ENCODE measurements around the gene LGALS9B. TPM values are rescaled to one million over a fixed set of nuclear protein-coding genes. Genes with fewer than 3 reads are reported as not detected.
"Not testable (repeated sequence)": the region's sequence is repeated elsewhere in the genome, so short reads cannot be mapped to it uniquely, and the experiment has no call there.

The LGALS9B gene
- total and polyA plus RNA-seq, 2 of the 8 experiments (the other 6 are each of a cell fraction or from before 2014, with no cell fraction given), result not detected

DNA sequence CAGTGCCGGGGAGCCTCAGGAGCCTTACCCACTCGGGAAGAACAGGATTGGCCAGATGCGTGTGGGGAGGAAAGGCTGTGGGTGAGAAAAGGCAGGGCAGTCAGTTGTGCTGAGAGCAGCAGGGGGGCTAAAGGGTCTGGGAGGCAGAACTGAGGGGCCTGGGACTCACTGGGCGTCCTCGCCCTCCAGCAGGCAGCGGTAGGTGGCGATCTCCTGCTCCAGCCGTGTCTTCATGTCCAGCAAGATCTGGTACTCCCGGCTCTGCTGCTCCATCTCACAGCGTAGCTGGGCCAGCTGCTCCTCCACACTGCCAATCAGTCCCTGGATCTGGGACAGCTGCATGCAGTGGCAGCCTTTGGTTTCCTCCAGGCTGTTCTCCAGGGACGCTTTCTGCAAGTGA, 34.6 kb upstream of the LGALS9B start:
- H2BK20ac ChIP-seq (ENCODE audit: low read length); H3K9me3 ChIP-seq (ENCODE audit: insufficient read depth in 2 of 2, low read depth in 1 of 2, low read length in 1 of 2); H4K20me1 ChIP-seq (replicated peaks in 1 of 2; ENCODE audit: control insufficient read depth in 1 of 2, insufficient read depth in 2 of 2, low read length in 2 of 2); H2BK5ac ChIP-seq (ENCODE audit: low read depth, low read length); H3K56ac ChIP-seq (replicated peaks; ENCODE audit: insufficient read length, low read depth, low read length); H3K23ac ChIP-seq (ENCODE audit: insufficient read length); H3K4me1 ChIP-seq (replicated peaks in 1 of 4; ENCODE audit: control insufficient read depth in 3 of 4, insufficient read depth in 4 of 4, low read length in 3 of 4); H3K79me2 ChIP-seq (ENCODE audit: control insufficient read depth in 1 of 2, insufficient read depth in 2 of 2, low read length in 2 of 2); H3K27me3 ChIP-seq (replicated peaks in 1 of 4; ENCODE audit: control insufficient read depth in 3 of 4, extremely low read depth in 1 of 4, insufficient read depth in 3 of 4, low read length in 3 of 4); H2BK12ac ChIP-seq (ENCODE audit: low read depth, low read length); H4K91ac ChIP-seq (replicated peaks; ENCODE audit: insufficient read length, low read length); H3K4me3 ChIP-seq (ENCODE audit: extremely low read depth in 1 of 4, insufficient read depth in 2 of 4, low read depth in 3 of 4, low read length in 4 of 4); FAIRE-seq; CTCF ChIA-PET (ENCODE audit: partially characterized antibody); H3K79me1 ChIP-seq (ENCODE audit: low read depth, low read length); H3K36me3 ChIP-seq (ENCODE audit: control insufficient read depth in 2 of 4, insufficient read depth in 4 of 4, low read length in 3 of 4); H2AK5ac ChIP-seq (ENCODE audit: low read depth, low read length); H3K23me2 ChIP-seq (ENCODE audit: low read depth, low read length); H2BK15ac ChIP-seq (ENCODE audit: low read length); H4K8ac ChIP-seq (ENCODE audit: extremely low read depth, insufficient read depth, low read length); H3K4me2 ChIP-seq (ENCODE audit: insufficient read depth in 1 of 2, low read depth in 2 of 2, low read length in 2 of 2); H3K18ac ChIP-seq (ENCODE audit: extremely low read depth, low read length); H2AFZ ChIP-seq (ENCODE audit: low read length); POLR2A ChIA-PET (ENCODE audit: partially characterized antibody); DNase-seq (ENCODE audit: low read depth in 1 of 2, low spot score in 2 of 2); H3K4ac ChIP-seq (replicated peaks; ENCODE audit: insufficient read length, low read depth, low read length); H2BK120ac ChIP-seq (replicated peaks; ENCODE audit: low read depth, low read length); H3K14ac ChIP-seq (ENCODE audit: insufficient read length); H3K27ac ChIP-seq (ENCODE audit: low read depth, low read length); H4K5ac ChIP-seq (ENCODE audit: insufficient read length, low read depth, low read length); H3K9ac ChIP-seq (replicated peaks in 1 of 4; ENCODE audit: extremely low read depth in 1 of 4, low read depth in 3 of 4, low read length in 3 of 4): not testable (repeated sequence)
- 80% methylated on average over 3 of the region's 11 CpGs; no CpG with 5 or more reads in 1 of the 2 experiments for WGBS, 2 experiments (ENCODE audit: extremely low coverage in 1 of 2, insufficient coverage in 1 of 2, insufficient read length in 1 of 2, insufficient replicate concordance in 2 of 2, low coverage in 1 of 2, low lambda C conversion rate in 2 of 2, missing lambda C conversion rate in 1 of 2)

DNA sequence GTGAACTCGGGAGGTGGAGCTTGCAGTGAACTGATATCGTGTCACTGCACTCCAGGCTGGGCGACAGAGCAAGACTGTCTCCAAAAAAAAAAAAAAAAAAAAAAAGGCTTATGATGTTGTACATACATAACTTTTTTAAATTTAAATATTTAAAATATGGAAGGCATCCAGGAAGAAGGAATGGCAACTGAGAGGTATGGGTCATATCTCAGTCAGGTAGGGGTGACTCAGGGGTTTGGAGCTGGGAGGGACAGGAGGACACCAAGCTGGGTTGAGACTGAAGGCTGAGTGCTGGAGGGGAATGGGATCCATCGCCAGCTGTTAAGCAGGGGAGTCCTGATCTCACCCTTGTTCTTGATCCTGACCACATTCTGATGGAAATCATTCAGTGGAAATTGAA, 33.0 kb upstream of the LGALS9B start:
- CTCF ChIA-PET (ENCODE audit: partially characterized antibody); H4K5ac ChIP-seq (ENCODE audit: insufficient read length, low read depth, low read length); H4K91ac ChIP-seq (replicated peaks; ENCODE audit: insufficient read length, low read length); H2BK15ac ChIP-seq (ENCODE audit: low read length); H2AFZ ChIP-seq (ENCODE audit: low read length); H3K36me3 ChIP-seq (ENCODE audit: control insufficient read depth in 2 of 4, insufficient read depth in 4 of 4, low read length in 3 of 4); H4K8ac ChIP-seq (ENCODE audit: extremely low read depth, insufficient read depth, low read length); H2BK20ac ChIP-seq (ENCODE audit: low read length); FAIRE-seq; DNase-seq (ENCODE audit: low read depth in 1 of 2, low spot score in 2 of 2); H2BK12ac ChIP-seq (ENCODE audit: low read depth, low read length); POLR2A ChIA-PET (ENCODE audit: partially characterized antibody); H3K4me1 ChIP-seq (replicated peaks in 1 of 4; ENCODE audit: control insufficient read depth in 3 of 4, insufficient read depth in 4 of 4, low read length in 3 of 4); H3K27me3 ChIP-seq (replicated peaks in 1 of 4; ENCODE audit: control insufficient read depth in 3 of 4, extremely low read depth in 1 of 4, insufficient read depth in 3 of 4, low read length in 3 of 4); H3K56ac ChIP-seq (replicated peaks; ENCODE audit: insufficient read length, low read depth, low read length); H3K18ac ChIP-seq (ENCODE audit: extremely low read depth, low read length); H3K79me1 ChIP-seq (ENCODE audit: low read depth, low read length); H3K23me2 ChIP-seq (ENCODE audit: low read depth, low read length); H3K27ac ChIP-seq (ENCODE audit: low read depth, low read length); H3K9me3 ChIP-seq (ENCODE audit: insufficient read depth in 2 of 2, low read depth in 1 of 2, low read length in 1 of 2); H3K4me3 ChIP-seq (ENCODE audit: extremely low read depth in 1 of 4, insufficient read depth in 2 of 4, low read depth in 3 of 4, low read length in 4 of 4); H3K14ac ChIP-seq (ENCODE audit: insufficient read length); H3K9ac ChIP-seq (replicated peaks in 1 of 4; ENCODE audit: extremely low read depth in 1 of 4, low read depth in 3 of 4, low read length in 3 of 4); H3K4me2 ChIP-seq (ENCODE audit: insufficient read depth in 1 of 2, low read depth in 2 of 2, low read length in 2 of 2); H2AK5ac ChIP-seq (ENCODE audit: low read depth, low read length); H2BK5ac ChIP-seq (ENCODE audit: low read depth, low read length); H4K20me1 ChIP-seq (replicated peaks in 1 of 2; ENCODE audit: control insufficient read depth in 1 of 2, insufficient read depth in 2 of 2, low read length in 2 of 2); H3K4ac ChIP-seq (replicated peaks; ENCODE audit: insufficient read length, low read depth, low read length); H2BK120ac ChIP-seq (replicated peaks; ENCODE audit: low read depth, low read length); H3K23ac ChIP-seq (ENCODE audit: insufficient read length); H3K79me2 ChIP-seq (ENCODE audit: control insufficient read depth in 1 of 2, insufficient read depth in 2 of 2, low read length in 2 of 2): not testable (repeated sequence)
- 83% methylated on average over 4 of the region's 4 CpGs; no CpG with 5 or more reads in 1 of the 2 experiments for WGBS, 2 experiments (ENCODE audit: extremely low coverage in 1 of 2, insufficient coverage in 1 of 2, insufficient read length in 1 of 2, insufficient replicate concordance in 2 of 2, low coverage in 1 of 2, low lambda C conversion rate in 2 of 2, missing lambda C conversion rate in 1 of 2)
